Left ventricle myocardium inferior (tissue), 1 donor: ENCODE data around the gene ELL2. TPM values are rescaled to one million over a fixed set of nuclear protein-coding genes. Genes with fewer than 3 reads are reported as not detected.
"Not testable (repeated sequence)": the region's sequence is repeated elsewhere in the genome, so short reads cannot be mapped to it uniquely, and the experiment has no call there.

Source experiments
- DNase-seq: peaks from one replicate; pipeline ENCODE4 v3.0.0-alpha.2; 2020
- H3K27ac ChIP-seq: fragments of 200-600 bp; replicated peaks from 2 replicates; pipeline ENCODE4 v1.8.0; 2021
- H3K27me3 ChIP-seq: fragments of 200-600 bp; 2 replicates; pipeline ENCODE4 v1.8.0; 2021; ENCODE audit warnings: low read depth
- H3K36me3 ChIP-seq: fragments of 200-600 bp; 2 replicates; pipeline ENCODE4 v1.8.0; 2021
- H3K4me1 ChIP-seq: fragments of 200-600 bp; 2 replicates; pipeline ENCODE4 v1.8.0; 2021
- H3K4me3 ChIP-seq: fragments of 200-600 bp; 2 replicates; pipeline ENCODE4 v1.8.0; 2021; ENCODE audit warnings: mild to moderate bottlenecking, moderate library complexity
- H3K9me3 ChIP-seq: fragments of 200-600 bp; replicated peaks from 2 replicates; pipeline ENCODE4 v1.8.0; 2021
- intact Hi-C: fragments of 100-400 bp; cut with micrococcal nuclease; formaldehyde crosslinking; loops from one replicate; pipeline ENCODE4 v1.11.0; 2022
- total RNA-seq: library from RNA; stranded (reverse); fragmentation: NEBNext Ultra II Directional; extraction: Animal tissue kit (Norgen Biotek cat#: 25700); gene quantifications from one replicate; pipeline ENCODE4 v1.2.1, GENCODE V29; 2021
- TF ChIP-seq, protein P1 (sequence below): fragments of 200-600 bp; IDR thresholded peaks from 2 replicates; pipeline ENCODE4 v1.8.0; 2021; ENCODE audit warnings: antibody characterized with exemption, mild to moderate bottlenecking, borderline replicate concordance
- donor health status: DM: no; HTN: yes; CAD: no; lungs with severe emphysema.

ELL2 gene
- total RNA-seq, 1 donor from 2014 or later, result 21.0 TPM

DNA sequence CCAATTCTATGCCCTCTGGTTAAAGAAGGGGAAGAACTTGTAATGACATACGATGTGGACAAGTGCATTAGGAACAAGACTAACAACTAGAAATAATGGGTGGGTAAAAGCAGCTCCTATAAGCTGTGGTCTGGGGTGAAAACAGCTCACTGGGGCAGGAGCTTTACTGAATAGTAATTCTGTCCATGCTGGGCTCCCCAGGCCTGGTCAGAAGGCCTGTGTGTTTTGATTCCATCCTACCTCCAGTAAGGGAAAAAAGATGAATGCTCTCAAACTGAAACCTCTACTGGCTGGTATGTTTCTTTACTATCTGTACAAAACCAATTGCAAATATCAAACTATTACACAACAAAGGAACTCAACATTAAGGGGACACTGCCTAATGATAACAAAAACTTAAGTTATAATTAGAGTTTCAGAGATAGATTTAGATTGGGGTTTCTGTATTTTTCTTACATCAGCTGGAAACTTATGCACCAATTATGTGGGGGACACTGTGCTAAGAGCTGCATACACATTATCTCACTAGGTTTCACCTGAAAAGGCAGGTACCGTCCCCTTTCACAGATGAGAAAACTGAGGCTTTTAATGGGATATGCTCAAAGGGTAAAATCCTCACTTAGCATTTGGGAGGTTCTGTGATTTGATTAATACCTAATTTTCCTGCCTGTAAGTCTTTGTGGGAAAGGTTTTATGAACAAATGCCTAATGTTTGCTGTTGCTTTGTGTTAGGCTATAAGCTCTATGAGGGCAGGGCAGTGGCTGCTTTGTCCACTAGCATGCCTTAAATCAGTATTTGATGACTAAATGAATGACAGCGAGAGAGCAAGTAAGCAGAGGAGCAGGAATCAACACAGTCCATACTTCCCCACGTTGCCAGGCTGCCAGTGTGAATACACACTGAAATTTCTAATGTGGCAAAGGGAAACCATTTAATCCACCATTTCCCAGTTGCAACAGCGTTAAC is 53.6 kb downstream of the ELL2 start:
- Histone ChIP-seq H3K4me1 (peaks cover 39% of the 10 kb centered on the region), H3K27ac (no peak overlapping the region), H3K9me3 (no peaks in the 10 kb centered on the region), H3K27me3 (no peaks in the 10 kb centered on the region), H3K4me3 (no peak overlapping the region), H3K36me3 (peaks cover 7% of the 10 kb centered on the region)
- intact Hi-C loops, result no loop called here
- TF ChIP-seq, protein P1, sequence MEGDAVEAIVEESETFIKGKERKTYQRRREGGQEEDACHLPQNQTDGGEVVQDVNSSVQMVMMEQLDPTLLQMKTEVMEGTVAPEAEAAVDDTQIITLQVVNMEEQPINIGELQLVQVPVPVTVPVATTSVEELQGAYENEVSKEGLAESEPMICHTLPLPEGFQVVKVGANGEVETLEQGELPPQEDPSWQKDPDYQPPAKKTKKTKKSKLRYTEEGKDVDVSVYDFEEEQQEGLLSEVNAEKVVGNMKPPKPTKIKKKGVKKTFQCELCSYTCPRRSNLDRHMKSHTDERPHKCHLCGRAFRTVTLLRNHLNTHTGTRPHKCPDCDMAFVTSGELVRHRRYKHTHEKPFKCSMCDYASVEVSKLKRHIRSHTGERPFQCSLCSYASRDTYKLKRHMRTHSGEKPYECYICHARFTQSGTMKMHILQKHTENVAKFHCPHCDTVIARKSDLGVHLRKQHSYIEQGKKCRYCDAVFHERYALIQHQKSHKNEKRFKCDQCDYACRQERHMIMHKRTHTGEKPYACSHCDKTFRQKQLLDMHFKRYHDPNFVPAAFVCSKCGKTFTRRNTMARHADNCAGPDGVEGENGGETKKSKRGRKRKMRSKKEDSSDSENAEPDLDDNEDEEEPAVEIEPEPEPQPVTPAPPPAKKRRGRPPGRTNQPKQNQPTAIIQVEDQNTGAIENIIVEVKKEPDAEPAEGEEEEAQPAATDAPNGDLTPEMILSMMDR, result no peak
- no peak for DNase-seq

DNA sequence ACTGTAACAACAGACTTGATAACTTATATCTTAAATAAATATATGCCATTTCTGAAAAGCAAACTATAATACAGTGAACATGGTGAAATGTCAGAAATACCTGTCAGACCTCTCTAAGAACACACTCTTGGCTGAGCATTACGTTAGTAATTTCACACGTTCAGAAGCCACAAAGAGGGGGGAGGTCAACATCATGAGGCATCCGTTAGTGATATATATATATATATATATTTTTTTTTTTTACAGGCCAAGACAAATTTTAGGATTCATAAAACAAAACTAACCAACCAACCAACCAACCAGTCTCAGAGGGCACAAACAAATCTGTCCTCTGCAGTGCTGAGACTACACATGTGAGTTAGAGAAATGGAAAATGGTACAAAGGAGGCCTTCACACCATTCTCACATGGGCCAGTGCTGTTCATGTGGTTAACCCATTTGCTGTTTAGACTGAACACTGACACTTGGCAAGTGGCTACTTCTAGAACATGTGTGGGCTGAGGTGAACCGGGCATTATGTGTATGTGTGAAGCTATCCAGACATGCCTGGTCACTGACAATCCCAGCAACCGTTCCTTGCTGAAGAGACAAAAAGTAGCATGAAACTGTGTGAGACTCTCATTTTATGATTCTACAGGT is 54.5 kb downstream of the ELL2 start:
- peaks cover 39% of the 10 kb centered on the region for H3K4me1 ChIP-seq
- H3K9me3 ChIP-seq, result no peaks in the 10 kb centered on the region
- no peak overlapping the region for H3K4me3 ChIP-seq
- no peak overlapping the region for H3K27ac ChIP-seq
- no peaks in the 10 kb centered on the region for H3K27me3 ChIP-seq
- TF ChIP-seq, protein P1, result no peak
- H3K36me3 ChIP-seq, result peaks cover 7% of the 10 kb centered on the region
- intact Hi-C loops, result no loop called here
- no peak for DNase-seq

DNA sequence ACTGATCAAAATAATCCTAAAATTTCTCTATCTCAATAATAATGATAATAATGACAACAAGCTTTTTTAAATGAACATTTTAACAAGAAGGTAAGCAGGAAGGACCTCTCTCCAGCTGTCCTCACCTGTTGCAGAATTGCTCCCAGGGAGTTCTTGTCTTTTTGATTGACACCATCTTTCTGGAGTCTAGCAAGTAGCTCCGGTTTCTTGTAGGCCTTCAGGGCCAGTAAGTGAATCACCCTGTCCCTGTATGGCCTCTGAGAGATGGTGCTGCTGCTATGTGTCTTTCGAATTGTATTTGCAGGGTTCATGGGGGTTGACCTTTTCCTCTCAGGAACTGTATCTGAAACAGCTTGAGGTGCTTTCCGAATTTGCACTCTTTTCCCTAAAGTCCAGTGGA is 55.3 kb downstream of the ELL2 start:
- H3K4me3 ChIP-seq, H3K27ac ChIP-seq, intact Hi-C loops, H3K9me3 ChIP-seq, H3K27me3 ChIP-seq, DNase-seq, H3K36me3 ChIP-seq: not testable (repeated sequence)
- H3K4me1 ChIP-seq, result peaks cover 35% of the 10 kb centered on the region

DNA sequence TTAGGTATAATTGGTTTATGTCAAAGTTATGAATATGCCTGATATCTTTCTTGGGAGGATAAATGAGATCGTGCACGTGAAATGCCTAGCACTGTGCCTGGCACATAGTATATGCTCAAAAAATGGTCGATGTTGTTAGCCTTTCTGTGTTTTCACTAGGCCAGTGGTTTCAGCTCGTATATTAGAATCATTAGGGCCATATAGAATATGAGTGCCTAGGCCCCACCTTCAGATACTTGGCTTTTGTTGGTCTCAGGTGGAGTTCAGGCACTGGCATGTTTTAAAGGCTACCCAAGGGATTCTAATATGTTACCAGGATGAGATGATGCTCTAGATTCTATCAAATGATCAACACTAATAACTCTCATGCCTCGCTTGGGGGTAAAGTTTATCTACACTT is 56.8 kb downstream of the ELL2 start:
- intact Hi-C loops, result no loop called here
- no peaks in the 10 kb centered on the region for H3K36me3 ChIP-seq

DNA sequence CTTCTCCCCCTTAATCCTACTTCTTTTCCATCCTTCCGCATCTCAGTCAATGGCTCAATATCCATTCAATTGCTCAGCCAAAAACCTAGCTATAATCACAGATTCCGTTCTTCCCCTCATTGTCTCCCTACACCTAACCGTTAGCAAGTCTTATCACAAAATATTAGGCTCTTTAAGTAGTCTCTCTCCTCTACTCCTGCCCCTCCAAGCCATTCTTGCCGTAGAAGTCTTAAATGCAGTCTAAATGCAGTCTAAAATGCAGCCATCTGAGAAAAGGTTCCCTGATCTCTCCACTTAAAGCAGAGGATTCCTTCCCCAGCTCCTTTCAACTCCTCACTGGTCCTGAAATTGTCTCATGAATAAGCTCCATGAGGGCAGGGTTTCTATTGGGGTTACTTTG is 57.8 kb downstream of the ELL2 start:
- TF ChIP-seq, protein P1, result no peak
- DNase-seq, result no peak
- Histone ChIP-seq H3K4me3 (no peak overlapping the region), H3K9me3 (no peaks in the 10 kb centered on the region), H3K4me1 (peaks cover 35% of the 10 kb centered on the region), H3K27me3 (no peaks in the 10 kb centered on the region), H3K36me3 (peaks cover under 1% of the 10 kb centered on the region), H3K27ac (no peak overlapping the region)
- intact Hi-C loops, result no loop called here

More for the DNA sequence above, 56.8 kb downstream of the ELL2 start:
- TF ChIP-seq, protein P1, result no peak
- Histone ChIP-seq H3K4me3 (no peak overlapping the region), H3K9me3 (no peaks in the 10 kb centered on the region), H3K4me1 (peaks cover 35% of the 10 kb centered on the region), H3K27ac (no peak overlapping the region), H3K27me3 (no peaks in the 10 kb centered on the region)
- no peak for DNase-seq
